Neuron (in vitro differentiated cells): Measurements from ENCODE around the gene BLOC1S4.
"Not testable (repeated sequence)": the region's sequence is repeated elsewhere in the genome, so short reads cannot be mapped to it uniquely, and the experiment has no call there.

ENCODE experiments used
- H2AFZ ChIP-seq: one replicate; pipeline ENCODE4 v1.6.1; 2013; ENCODE audit warnings: low read depth, mild to moderate bottlenecking, inconsistent platforms, low read length, moderate library complexity
- H3K27me3 ChIP-seq: one replicate; pipeline ENCODE4 v1.6.1; 2013; ENCODE audit warnings: low read length; ENCODE audit not compliant: insufficient read depth
- H3K36me3 ChIP-seq: one replicate; pipeline ENCODE4 v1.6.1; 2013; ENCODE audit warnings: low read length; ENCODE audit not compliant: insufficient read depth
- H3K4me1 ChIP-seq: one replicate; pipeline ENCODE4 v1.6.1; 2013; ENCODE audit warnings: low read length; ENCODE audit not compliant: insufficient read depth
- H3K4me3 ChIP-seq: 2 replicates; pipeline ENCODE4 v1.5.1; 2013; ENCODE audit warnings: mild to moderate bottlenecking, low read length, moderate library complexity
- H3K9me3 ChIP-seq: one replicate; pipeline ENCODE4 v1.6.1; 2013; ENCODE audit warnings: low read length

The BLOC1S4 gene

DNA sequence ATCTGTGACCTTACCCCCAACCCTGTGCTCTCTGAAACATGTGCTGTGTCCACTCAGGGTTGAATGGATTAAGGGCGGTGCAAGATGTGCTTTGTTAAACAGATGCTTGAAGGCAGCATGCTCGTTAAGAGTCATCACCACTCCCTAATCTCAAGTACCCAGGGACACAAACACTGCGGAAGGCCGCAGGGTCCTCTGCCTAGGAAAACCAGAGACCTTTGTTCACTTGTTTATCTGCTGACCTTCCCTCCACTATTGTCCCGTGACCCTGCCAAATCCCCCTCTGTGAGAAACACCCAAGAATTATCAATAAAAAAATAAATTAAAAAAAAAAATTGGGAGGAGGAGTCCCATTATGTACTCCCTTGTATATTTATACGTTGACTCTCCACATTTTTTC lies 40.4 kb downstream of the BLOC1S4 start:
- not testable (repeated sequence) for H3K4me3 ChIP-seq, H3K36me3 ChIP-seq, H3K4me1 ChIP-seq, H3K27me3 ChIP-seq, H2AFZ ChIP-seq, H3K9me3 ChIP-seq

GRCh38 chr4:6758728-6759127 lies 42.8 kb downstream of the BLOC1S4 start:
- Histone ChIP-seq H3K27me3 (peaks cover 10% of the 10 kb centered on the region), H3K9me3 (no peaks in the 10 kb centered on the region), H2AFZ (no peak overlapping the region), H3K4me1 (peaks cover 7% of the 10 kb centered on the region), H3K4me3 (no peak overlapping the region), H3K36me3 (no peaks in the 10 kb centered on the region)

- H3K4me1 ChIP-seq: peaks cover 7% of the 10 kb centered on the region
- no peaks in the 10 kb centered on the region for H3K9me3 ChIP-seq
- no peak overlapping the region for H3K4me3 ChIP-seq
- peaks cover 10% of the 10 kb centered on the region for H3K27me3 ChIP-seq
- no peaks in the 10 kb centered on the region for H3K36me3 ChIP-seq
- H2AFZ ChIP-seq: no peak overlapping the region
These were observed 44.9 kb downstream of the BLOC1S4 start for GRCh38 chr4:6760865-6761264.

- peaks cover 4% of the 10 kb centered on the region for H3K4me1 ChIP-seq
- H3K4me3 ChIP-seq: no peak overlapping the region
- H3K27me3 ChIP-seq: peaks cover 10% of the 10 kb centered on the region
- no peak overlapping the region for H2AFZ ChIP-seq
- H3K36me3 ChIP-seq: no peaks in the 10 kb centered on the region
- H3K9me3 ChIP-seq: no peaks in the 10 kb centered on the region
These were observed 46.0 kb downstream of the BLOC1S4 start for GRCh38 chr4:6761649-6762615.

DNA sequence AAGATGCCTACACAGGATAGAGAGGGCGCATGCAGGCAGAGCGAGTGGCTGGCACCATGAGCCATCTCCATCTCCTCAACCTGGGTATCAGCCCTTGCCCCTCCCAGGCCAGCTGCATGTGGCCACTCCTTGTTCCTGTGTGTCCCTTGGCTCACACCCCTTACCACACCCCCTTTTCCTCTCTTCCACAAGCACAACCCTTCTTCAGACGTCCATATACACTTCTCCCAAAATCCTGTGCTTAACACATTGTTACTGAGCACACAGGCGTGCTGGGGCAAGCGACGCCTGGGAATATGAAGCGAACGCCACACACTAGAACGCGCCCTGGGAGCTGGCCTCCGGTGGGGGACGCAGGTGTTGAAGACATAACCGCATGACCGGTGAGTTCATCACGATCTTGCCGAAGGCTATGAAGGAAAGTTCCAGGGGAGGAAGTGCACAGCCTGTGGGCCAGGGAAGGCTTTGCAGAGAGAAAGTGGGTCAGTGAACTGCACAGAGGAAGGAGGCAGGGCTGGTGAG lies 47.4 kb downstream of the BLOC1S4 start:
- H3K36me3 ChIP-seq: no peaks in the 10 kb centered on the region
- no peaks in the 10 kb centered on the region for H3K9me3 ChIP-seq
- no peak overlapping the region for H2AFZ ChIP-seq
- peaks cover 10% of the 10 kb centered on the region for H3K27me3 ChIP-seq
- no peak overlapping the region for H3K4me3 ChIP-seq
- H3K4me1 ChIP-seq: peaks cover 4% of the 10 kb centered on the region

- Histone ChIP-seq H3K36me3 (no peaks in the 10 kb centered on the region), H3K4me1 (peaks cover 4% of the 10 kb centered on the region), H3K27me3 (peaks cover 16% of the 10 kb centered on the region), H3K4me3 (no peak overlapping the region), H3K9me3 (no peaks in the 10 kb centered on the region), H2AFZ (no peak overlapping the region)
These were observed 49.1 kb downstream of the BLOC1S4 start for GRCh38 chr4:6764976-6765620.

- Histone ChIP-seq H2AFZ (no peak overlapping the region), H3K27me3 (peaks cover 16% of the 10 kb centered on the region), H3K36me3 (no peaks in the 10 kb centered on the region), H3K9me3 (no peaks in the 10 kb centered on the region), H3K4me1 (peaks cover 4% of the 10 kb centered on the region), H3K4me3 (no peak overlapping the region)
These were observed 49.7 kb downstream of the BLOC1S4 start for GRCh38 chr4:6765703-6766102.
